D721Med (cell line): ENCODE data around the gene KRT26.

Experiments used
- DNase-seq: peaks from one replicate; pipeline ENCODE4 v3.0.0; 2011; ENCODE audit warnings: low spot score; ENCODE audit not compliant: insufficient read length
- FAIRE-seq: peaks from 2 replicates; lab custom pipeline; 2011; peaks lifted over from hg19 to GRCh38; lab: Jason Lieb, UNC
- CTCF ChIP-seq: IDR thresholded peaks from 2 replicates; pipeline ENCODE4 v1.5.1; 2012; ENCODE audit warnings: mild to moderate bottlenecking, control low read depth; ENCODE audit not compliant: insufficient read depth; ENCODE audit errors: missing control alignments

KRT26 gene

GRCh38 chr17:40717776-40718175 is 54.2 kb downstream of the KRT26 start:
- no peak for DNase-seq
- no peak for TF ChIP-seq CTCF
- FAIRE-seq = no peak
